Eye (tissue), 1 donor: ENCODE data around the gene OR14I1.

ENCODE experiments used
- DNase-seq: peaks from one replicate; pipeline ENCODE4 v3.0.0-alpha.2; 2015

Gene OR14I1

DNA sequence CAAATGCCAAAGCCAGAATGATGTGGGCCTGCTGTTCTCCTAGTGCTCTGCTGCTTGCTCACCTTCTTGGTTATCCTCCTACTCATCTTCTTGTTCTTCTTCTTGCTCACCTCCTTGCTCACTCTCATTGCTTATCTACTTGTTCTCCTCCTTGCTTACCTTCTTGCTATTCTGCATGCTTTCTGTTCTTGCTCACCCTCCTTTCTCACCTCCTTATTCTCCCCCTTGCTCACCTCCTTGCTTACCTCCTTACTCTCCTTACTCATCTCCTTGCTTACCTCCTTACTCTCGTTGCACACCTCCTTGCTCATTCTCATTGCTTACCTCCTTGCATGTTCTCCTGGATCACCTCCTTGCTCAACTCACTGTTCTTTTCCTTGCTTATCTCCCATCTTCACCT lies at the start of gene OR14I1:
Gene OR14I1, minus strand, starts transcription at position 53 of the 400 bp plus-strand sequence.
- no peak for DNase-seq

DNA sequence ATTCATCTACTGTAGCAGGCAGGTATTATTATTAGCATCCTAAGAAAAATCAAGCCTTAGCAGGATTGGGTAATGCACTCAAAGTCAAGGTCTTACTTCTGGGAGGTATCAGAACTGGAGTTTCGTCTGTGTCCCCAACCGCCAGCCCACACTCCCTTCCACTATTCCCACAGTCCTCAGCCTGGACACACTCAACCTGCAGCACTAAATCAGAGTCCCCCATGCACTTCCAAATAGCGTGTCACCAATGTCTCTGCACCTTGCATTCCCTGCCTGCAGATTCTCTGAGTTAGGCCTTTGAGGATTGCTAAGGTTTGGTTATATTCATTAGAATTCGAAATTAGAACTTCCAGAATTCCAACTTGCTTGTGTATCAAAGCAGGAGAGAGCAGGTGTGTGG lies 49.1 kb upstream of the OR14I1 start:
- DNase-seq = no peak

DNA sequence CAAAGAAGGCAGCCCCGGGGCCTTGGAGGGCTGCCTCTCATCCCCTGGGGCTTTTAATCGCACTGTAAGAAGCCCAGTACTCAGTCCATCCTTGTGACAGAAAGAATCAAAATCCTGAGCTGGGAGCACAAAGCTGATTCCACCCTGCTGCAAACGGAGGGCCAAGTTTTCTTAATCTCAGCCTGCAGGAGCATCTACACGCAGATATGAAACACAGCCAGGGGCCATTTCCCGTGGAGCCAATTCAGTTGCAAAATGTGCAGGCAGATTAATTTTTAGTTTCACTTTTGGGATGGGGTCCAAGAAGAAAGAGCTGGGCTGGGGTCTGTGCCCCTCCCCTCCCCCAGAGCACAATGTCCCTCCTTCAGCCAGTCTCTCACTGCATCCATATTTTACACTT lies 48.6 kb upstream of the OR14I1 start:
- DNase-seq = no peak

DNA sequence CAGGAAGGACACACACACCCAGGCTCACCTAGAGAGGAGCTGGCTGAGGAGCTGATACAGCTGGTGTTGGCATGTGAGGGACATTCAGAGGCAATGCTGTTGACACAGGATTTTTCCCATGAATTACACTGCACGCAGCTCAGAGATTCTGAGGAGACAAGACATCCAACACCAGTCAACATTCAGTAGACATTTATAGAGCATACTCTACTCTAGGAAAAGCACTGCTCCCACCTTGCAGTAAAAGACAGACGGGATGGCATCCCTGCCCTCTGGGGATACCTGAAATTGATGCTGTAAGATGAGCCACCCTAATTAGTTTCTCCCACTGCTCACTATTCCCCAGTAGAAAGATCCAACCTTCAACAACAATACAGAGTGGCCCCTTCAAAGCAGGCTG lies 47.9 kb upstream of the OR14I1 start:
- DNase-seq = no peak

DNA sequence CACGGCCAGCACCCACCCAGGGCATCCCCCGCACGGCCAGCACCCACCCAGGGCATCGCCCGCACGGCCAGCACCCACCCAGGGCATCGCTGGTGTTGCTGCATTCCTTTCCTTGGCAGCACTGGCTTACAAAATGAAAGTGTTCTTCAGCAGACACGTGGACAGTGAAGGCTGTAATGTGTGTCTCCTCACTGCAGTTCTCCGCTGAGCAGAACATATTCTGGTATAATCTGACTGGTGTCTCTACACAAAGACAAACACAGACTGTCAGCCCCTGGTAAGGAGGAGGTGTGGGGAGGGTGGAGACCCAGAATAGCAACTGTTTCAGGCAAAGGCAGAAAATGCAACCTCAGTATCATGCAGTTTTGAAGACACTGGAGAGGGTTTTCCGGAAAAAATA lies 45.6 kb upstream of the OR14I1 start:
- DNase-seq = no peak

DNA sequence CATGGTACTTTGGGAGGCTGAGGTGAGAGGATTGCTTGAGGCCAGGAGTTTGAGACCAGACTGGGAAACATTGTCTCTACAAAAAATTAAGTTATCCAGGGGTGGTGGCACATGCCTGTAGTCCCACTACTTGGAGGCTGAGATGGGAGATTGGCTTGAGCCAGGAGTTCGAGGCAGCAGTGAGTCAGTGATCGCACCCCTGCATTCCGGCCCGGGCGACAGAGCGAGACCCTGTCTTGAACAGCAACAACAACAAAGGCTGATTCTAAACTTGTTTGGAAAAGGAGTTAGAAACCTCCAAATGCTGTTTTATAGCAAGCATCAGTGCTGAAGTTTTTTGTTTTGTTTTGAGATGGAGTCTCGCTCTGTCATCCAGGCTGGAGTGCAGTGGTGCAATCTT lies 38.3 kb upstream of the OR14I1 start:
- no peak for DNase-seq

DNA sequence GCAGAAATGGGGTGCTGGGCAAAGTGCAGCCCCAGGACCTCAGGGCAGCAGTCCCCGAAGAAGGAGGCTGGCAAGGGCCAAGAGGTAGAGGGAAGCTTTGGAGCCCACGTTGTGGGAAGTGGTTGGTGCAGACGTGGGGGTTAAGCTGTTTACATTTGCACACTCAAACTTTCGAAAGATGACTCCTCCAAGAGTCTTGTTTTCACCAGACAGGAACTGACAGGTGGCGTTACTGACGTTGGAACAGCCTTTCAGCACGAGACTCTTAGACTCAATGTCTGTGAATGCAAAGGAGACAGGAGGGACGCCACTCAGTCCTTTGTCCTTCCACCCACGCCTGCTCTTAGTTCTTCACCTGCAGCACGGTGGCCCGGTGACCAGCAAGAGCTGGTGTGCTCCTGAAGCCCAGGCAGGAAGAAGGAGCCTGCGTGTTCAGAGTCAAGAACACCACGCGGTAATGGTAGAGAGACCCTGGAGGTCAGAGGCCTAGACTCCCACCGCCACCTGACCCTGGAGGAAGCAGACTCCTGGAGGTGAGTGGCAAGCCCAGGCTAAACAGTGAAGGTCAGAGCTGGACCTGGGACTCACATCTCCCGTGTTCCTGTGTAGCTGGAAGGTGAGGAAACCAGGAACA lies 37.1 kb upstream of the OR14I1 start:
- no peak for DNase-seq

DNA sequence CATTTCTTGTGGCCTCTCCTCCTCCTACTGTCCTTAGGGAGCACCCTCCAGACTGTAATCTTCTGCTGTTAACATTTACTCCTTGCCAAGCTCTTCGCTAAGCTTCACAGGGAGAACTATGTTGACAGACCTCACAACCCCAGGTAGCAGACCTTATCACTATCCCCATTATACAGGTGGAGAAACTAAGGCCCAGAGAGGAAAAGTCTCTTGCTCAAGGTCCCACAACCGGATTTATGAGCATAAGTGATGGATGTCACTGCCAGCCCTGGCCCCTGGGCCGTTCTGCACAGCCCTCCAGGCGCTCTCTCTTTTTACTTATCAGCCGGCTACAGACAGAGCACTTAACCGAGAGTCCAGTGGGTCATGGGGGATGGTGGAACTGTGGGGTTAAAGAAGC lies 34.9 kb upstream of the OR14I1 start:
- no peak for DNase-seq

DNA sequence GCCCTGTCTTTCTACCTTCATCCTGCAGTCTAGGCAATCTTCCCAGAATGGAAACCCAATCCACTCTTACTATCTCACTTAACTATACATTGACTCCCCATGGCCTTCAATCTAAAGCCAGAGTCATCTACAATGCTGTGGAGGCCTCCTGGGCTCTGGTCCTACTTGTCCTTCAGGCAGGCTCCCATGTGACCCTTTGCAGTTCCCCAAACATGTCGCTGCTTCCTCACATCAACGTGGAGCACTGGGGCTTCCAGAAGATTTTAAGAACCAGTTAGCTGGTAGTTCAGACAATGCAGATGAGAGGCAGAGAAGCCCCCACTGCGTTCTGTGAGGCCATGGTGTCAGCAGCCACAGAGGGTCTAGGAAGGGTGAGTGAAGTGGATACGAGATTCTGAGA lies 34.4 kb upstream of the OR14I1 start:
- DNase-seq = no peak

DNA sequence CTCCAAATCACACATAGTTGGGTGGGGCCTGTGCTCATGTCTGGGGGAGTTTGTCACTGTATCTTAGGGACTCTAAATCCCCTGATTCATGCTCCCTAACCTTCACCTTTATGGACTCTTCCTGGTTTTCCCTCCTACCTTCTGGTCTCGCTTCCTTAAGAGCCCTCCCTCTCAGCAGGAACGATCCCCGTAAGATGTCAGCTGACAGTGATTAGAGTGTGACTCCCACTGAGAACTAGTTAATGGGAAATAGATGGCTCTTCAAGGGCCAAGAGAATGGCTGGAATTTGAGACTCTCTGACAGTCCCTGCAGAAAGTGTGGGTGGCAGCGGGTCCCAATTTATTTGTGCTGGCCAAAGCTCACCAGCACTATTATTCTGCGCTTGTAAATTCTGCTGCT lies 31.0 kb upstream of the OR14I1 start:
- DNase-seq = no peak

DNA sequence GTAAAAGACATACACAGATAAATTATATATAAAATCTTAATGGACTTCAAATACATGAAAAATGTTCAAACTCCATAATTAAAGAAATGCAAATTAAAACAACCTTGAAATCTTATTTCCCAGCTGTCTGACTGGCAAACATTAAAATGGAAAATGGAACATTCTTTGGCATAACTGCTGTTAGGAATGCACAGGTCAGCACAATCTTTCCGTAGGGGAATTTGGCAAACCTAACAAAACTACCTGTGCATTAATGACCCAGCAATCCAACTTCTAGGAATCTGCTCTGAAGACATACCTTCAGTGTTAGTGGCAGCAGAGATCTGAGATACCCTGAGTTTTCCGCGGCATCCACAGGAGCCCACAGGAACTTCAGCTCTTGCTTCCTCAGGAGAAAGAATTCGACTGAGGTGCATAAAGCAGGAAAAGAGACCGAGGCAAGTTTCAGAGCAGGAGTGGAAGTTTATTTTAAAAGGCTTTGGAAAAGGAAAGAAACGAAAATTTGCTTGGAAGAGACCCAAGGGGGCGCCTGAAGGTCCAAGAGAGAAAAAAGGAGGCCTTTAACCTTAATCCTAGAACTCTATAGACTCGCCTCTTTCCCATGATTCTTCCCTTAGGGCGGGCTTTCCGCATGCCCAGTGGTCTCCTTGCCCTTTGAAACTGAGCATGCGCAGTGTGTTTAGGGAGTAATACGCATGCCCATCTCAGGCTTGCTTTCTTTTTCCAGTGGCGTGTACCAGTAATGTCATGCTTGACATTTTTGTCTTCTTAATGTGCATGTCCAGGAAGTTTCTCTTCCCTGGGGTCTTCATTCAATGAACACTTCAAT lies 28.2 kb upstream of the OR14I1 start:
- no peak for DNase-seq

DNA sequence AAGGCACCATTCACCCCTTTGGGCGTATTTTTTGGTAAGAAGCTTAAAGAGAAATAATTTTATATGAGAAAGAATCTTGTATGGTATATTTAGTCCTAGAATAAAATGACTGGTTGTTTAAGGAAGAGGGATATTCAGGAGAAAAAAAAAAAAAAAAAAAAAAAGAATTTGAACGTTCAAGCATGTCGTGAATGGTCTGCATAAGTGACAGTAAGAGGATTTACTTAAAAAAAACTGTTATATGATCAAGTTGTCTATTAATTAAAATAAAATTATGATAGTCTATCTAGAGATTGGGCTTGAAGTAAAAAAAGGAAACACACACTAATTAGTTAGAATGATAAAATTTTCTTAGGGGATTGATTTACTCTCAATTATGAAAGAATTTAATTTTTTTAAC lies 11.7 kb upstream of the OR14I1 start:
- no peak for DNase-seq

DNA sequence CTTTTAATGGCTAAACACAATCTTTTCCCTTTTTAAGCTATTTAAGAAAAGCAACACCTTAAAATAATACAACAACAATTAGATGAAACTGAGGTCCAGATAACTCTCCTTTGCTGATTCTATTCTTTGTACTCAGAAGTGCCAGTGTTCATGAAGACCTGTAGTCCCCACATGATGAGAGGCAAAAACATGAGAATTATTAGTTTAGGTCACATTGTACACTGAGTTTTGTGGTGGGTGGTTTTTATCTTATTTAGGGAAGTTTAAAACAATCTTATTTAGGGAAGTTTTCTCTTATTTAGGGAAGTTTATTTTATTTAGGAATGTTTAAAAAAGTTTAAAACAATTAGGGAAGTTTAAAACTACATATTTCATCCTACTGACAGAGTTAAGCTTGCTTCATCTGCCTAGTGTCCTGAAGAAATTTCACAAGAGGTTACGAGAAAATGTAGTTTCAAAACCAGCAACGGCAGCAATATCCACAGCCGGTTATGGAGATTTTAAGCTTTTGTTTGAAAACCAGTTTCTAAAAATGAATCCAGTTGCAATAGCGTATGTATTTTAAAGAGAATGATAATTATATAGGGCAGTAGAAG lies 7.8 kb upstream of the OR14I1 start:
- no peak for DNase-seq

DNA sequence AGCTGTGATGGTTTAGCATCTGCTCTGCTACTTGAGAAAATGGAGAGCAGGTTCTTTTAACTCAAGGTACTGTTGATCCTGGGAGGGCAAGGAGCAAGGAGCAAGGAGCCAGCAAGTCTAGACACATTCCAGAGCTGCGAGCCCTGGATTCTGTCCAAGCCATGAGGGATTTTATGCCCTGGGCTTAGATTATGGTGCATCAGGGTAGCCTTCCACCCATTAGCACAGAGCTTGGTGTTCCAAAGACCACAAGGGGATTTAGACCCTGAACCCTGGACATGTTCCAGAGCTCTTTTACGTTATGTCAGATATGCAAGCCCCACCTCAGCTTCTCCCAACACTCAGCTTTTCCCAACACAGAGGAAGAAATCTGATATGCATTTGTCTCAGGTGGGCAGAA lies 2.0 kb upstream of the OR14I1 start:
- no peak for DNase-seq

DNA sequence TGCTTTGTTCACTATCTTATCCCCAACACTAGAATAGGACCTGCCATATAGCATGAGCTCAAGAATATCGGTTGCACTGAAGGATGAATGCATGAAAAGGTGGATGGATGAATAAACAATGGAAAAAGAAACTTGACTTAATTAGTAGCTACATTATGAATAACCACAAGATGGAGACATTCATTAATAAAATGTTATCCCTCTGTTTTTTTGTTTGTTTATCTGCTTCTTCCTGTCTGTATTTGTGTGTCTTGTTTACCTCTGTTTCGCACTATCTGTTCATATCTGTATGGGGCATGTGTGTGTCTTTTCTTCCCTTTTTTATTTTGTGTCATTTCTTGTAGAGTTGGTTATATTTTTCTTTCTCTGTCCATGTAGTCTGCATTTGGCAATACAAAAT lies 1.1 kb upstream of the OR14I1 start:
- DNase-seq = no peak

DNA sequence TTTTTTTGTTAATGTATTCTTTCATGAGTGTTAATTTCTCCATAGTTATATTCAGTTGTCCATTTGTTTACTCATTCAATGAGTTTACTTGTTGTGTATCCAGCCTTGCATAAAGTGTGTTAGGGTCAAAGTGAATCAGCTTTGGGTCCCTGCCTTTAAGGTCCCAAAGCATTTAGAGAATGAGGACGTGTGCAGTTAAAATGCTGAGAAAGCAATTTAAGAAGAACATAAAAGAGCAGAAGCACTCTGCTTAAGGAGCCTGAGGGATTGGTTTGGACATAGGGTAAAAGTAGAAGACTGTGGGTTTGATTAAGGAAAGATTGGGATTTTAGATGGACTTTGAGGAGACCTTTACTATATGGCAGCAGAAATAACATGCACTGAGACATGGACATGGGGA lies 3.5 kb downstream of the OR14I1 start:
- DNase-seq = no peak

DNA sequence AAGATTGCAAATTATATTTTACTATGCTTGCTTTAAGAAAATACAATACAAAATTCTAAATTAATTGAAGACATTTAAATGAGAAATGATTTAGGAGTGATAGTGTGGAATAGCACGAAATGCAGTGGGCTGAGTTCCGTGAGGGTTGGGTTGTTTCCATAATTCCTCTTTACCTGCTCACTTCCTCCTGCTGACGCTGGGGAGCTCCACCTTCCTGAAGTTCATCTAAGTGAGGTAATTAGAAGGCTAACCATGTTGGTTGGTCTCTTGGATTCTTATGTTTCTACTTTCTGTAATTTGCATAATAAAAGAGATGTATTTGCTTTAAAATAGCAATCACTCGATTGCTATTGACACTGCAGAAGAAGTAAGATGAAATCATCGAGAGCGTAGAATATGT lies 4.7 kb downstream of the OR14I1 start:
- DNase-seq = no peak

DNA sequence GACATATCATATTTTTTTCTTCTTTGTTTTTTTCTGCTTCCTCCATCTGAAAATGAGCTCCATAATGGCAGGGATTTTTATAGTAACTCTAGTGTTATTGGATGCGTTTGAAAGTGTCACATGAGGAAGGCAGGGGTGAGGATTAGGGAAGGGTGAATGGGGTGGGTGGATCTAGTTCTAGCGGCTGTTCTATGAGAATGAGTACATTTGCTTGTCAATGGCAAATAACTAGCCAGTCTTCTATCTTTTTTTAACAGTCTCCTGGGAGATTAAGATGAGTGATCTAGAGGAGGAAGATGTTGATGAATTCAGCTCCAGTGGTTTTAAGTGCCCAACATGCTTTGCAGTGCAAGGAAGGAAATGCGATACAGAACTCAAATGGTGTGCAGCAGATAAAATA lies 5.8 kb downstream of the OR14I1 start:
- DNase-seq = no peak

DNA sequence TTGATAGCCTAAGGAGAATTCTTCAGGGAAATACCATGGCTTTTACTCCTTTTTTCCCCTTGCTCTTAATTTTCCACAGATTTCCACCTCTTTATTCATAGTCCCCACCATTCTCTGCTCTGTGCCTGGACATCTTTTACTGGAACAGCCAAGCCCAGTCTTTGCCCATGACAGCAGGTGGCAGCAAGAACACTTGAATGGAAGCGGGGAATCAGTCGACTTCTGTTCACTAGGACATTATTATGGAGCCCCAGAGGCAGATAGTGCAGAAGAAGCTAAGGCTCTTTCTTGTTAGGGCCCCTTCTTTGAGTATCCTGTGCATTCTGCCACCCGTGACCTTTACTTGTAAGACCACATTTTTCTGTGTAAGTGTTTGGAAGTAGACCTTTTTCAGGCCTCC lies 6.3 kb downstream of the OR14I1 start:
- no peak for DNase-seq

DNA sequence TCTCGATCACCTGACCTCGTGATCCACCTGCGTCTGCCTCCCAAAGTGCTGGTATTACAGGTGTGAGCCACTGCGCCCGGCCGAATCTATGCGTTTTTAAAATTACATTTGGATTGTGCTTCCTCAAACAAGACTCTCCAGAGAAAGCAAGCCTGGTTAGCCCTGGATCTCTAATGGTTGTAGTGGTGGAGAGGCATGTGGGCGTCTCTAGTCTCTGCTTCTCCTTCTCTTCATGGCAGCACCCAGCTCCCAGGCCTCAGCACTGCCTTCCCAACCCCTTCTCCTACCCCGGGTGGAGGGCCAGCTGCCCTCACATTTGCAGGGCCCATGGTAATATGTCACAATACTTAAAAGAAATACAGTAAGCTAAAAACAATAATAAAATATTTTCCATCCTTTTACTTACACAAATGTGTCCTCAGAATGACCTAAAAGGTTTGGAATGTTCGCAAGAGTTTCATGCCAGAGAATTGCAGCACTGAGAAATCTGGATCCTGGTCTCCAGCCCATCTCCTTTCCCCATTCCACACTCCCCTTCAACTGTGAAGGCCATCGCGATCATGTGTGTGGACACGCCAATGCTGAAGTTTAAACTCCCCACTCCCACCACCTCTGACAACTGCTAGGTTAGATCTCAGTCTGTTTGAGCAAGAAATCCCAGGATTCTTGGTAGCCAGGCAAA lies 7.0 kb downstream of the OR14I1 start:
- no peak for DNase-seq

DNA sequence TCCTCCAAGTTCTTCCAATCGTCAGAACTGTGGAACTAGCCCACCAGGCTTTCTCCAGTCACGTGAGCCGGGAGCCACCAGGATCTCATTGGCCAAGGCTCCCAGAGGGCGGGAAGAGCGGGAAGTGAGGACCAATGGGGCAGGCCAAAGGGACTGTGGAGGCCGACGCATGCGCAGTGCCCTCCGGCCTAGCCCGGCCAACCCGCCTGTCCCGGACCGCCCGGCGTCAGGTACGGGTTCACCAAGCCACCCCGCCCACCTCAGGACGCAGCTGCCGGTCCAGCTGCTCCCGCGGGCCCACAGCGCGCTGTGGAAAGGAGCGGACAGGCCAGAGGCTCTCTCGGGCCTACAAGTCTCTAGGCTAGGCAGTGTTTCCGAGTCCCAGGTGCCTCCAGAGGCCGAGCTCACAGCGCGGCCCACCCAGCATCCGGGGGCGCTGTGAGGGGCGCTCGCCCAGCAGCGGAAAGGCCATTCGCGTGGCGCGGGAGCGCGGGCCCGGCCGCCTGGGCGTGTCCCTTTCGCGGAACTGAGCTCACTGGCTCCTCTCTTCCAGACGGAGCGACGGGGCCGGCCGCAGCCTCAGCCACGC lies 10.9 kb downstream of the OR14I1 start:
- DNase-seq = no peak

DNA sequence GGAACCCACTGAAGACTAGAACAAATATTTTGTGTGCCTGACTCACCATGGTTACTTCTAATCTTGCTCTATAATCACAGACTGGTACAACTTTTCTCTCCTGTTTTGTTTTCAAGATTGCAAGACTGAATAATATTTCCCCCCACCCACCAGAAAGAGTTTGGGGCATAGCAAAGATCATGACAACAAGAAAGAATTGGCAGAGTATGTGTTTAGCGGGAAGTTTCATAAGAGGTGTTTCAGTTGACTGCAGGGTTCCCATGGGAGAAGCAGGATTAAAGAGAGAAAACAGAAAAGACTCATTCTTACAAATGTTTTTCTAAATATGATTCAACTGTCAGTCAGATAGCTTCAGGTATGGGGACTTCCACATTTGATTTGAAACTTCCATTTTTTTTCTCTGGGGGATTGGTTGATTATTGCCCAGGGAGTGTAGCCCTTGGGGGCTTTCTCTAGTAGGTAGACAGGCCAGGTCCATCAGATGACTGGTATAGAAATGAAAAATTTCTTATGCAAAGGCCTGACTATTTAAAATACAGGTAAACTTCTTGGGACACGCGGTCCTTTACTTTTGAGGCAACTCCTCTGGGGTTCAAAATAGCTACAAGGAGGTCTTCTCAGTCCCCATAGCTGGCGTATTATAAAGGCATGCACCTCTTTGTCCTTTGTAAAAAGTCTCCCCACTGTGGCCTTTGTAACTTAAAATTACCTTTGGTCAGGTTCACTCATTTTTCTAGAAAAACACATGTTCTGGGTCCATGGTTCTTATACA lies 13.9 kb downstream of the OR14I1 start:
- no peak for DNase-seq

DNA sequence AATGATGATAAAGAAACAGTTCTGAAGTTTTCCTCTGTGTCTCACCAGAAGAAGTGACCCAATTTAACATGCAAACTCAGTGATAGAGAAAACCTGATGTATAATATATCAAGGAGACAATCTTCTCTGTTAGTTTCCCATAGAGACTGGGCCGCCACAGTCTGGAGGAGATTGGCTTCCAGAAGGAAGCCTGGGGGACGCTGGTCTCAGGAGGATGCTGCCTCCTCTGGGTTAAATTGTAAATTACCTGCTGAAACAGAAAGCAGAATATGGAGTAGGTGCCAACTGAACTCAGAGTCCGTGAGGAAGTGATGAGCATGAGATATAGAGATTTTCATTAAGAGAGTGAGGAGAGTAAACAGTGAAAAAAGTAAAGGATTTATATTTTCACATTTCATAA lies 15.8 kb downstream of the OR14I1 start:
- no peak for DNase-seq
